HUES64 (cell line): Measurements from ENCODE around the gene PTPRF.

ENCODE experiments used
- H3K27ac ChIP-seq: 2 replicates; pipeline ENCODE4 v1.7.0; 2013; ENCODE audit warnings: low read depth, low read length, inconsistent platforms
- H3K27me3 ChIP-seq: 2 replicates; pipeline ENCODE4 v1.6.1; 2013; ENCODE audit warnings: mild to moderate bottlenecking, low read length; ENCODE audit not compliant: insufficient read depth
- H3K36me3 ChIP-seq: 2 replicates; pipeline ENCODE4 v1.6.1; 2013; ENCODE audit warnings: mild to moderate bottlenecking, low read length; ENCODE audit not compliant: insufficient read depth
- H3K4me1 ChIP-seq: 2 replicates; pipeline ENCODE4 v1.6.1; 2013; ENCODE audit warnings: mild to moderate bottlenecking, low read length, moderate library complexity; ENCODE audit not compliant: insufficient read depth
- H3K4me3 ChIP-seq: 2 replicates; pipeline ENCODE4 v1.5.1; 2013; ENCODE audit warnings: mild to moderate bottlenecking, low read length, moderate library complexity
- H3K9ac ChIP-seq: 2 replicates; pipeline ENCODE4 v1.6.1; 2013; ENCODE audit warnings: mild to moderate bottlenecking, low read depth, low read length
- H3K9me3 ChIP-seq: 2 replicates; pipeline ENCODE4 v1.6.1; 2013; ENCODE audit warnings: low read depth, low read length; ENCODE audit not compliant: insufficient read depth
- WGBS: fragments of 150-250, 120-280 bp; methylation state at CpG from one replicate; pipeline ENCODE4 v1.1.7; 2013; ENCODE audit warnings: missing lambda C conversion rate; 5-methylcytosine and 5-hydroxymethylcytosine counted together

The PTPRF gene

DNA sequence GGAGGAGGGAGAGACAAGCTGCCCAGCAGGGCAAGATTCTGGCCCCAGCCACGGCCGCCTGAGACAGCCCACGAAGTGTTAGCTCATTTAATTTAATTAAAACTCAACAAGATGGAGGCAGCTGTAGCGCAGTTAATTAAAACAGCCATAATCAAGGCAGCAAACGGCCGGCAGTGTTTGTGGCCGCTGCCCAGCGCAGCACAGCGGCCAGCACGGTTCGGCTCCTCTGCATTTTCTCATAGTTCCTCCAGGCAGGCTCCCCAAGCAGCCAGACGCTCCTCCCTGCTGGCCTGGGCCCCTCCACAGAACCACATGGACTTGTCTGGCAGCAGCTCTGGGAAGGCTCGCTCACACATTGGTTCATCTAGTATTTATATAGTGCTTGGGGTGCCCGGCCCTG lies 40.0 kb downstream of the PTPRF start:
- Histone ChIP-seq H3K9ac (no peak overlapping the region), H3K4me3 (no peak overlapping the region), H3K36me3 (peaks cover 51% of the 10 kb centered on the region), H3K27me3 (no peaks in the 10 kb centered on the region), H3K4me1 (no peaks in the 10 kb centered on the region), H3K9me3 (no peaks in the 10 kb centered on the region), H3K27ac (no peak overlapping the region)
- WGBS, result 93% methylated on average over 14 of the region's 14 CpGs

DNA sequence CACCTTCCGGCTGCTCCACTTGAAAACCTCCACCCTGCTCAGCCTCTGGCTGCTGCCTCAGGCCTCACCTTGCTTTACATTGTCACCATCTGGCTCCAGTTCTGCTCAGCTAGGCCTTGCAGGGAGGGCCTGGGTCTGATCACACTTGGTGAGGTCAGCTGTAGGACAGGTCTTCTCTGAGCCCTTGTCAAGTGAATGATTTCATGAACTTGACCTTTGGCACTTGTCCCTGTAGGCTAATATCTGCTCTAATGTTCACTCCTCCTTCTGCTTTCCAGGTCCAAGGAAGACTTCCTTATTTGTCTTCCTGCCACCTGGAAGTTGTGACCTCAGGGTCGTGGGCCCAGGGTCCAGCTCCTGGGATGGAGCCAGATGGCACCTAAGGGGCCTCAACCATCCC lies 41.4 kb downstream of the PTPRF start:
- H3K9ac ChIP-seq, result no peak overlapping the region
- H3K27ac ChIP-seq, result no peak overlapping the region
- no peak overlapping the region for H3K4me3 ChIP-seq
- 93% methylated on average over 2 of the region's 2 CpGs for WGBS
- peaks cover 62% of the 10 kb centered on the region for H3K36me3 ChIP-seq
- H3K4me1 ChIP-seq, result no peaks in the 10 kb centered on the region
- H3K27me3 ChIP-seq, result no peaks in the 10 kb centered on the region
- H3K9me3 ChIP-seq, result no peaks in the 10 kb centered on the region

DNA sequence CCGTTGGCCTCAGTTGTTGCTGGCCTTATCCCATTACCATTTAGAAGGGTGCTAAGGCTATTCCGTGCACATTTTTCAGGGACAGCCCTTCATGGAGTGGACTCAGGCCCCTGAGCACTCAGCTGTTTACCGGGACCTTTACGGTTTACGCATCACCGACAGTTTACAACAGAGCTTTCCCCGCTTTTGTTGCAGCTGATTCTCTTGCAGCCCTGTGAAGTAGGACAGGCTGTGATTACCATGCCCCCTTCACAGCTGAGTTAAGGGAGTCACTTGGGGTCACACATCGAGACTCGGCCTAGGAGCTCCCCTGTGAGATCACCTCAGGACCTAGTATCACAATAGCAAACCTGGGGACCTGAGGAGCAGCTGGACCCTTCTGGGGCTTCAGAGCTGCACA lies 41.9 kb downstream of the PTPRF start:
- Histone ChIP-seq H3K9me3 (no peaks in the 10 kb centered on the region), H3K9ac (no peak overlapping the region), H3K4me3 (no peak overlapping the region), H3K27ac (no peak overlapping the region), H3K36me3 (peaks cover 62% of the 10 kb centered on the region), H3K4me1 (no peaks in the 10 kb centered on the region), H3K27me3 (no peaks in the 10 kb centered on the region)
- 96% methylated on average over 9 of the region's 9 CpGs for WGBS

- Histone ChIP-seq H3K4me1 (no peaks in the 10 kb centered on the region), H3K27me3 (no peaks in the 10 kb centered on the region), H3K27ac (no peak overlapping the region), H3K36me3 (peaks cover 62% of the 10 kb centered on the region), H3K9me3 (no peaks in the 10 kb centered on the region), H3K4me3 (no peak overlapping the region), H3K9ac (no peak overlapping the region)
- 89% methylated on average over 11 of the region's 11 CpGs for WGBS
Observed at GRCh38 chr1:43573066-43573800, 42.5 kb downstream of the PTPRF start.

DNA sequence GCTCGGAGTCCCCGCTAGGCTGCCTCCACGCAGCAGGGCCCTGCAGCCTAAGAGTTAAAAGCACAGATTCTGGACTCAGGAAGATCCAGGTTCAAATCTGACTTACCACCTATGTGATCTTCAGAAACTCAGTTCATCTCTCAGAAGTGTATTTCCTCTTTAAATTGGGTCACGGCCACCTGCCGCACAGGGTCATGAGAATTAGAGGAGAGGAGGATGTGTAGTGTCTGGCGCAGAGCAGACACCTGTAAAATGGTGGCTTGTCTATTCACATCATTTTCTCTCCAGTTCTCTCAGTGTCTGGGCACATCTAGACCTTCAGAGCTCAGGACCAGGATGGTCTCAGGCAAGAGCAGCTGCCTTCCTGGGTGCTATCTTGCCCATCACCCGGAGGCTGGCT lies 45.8 kb downstream of the PTPRF start:
- 96% methylated on average over 7 of the region's 7 CpGs for WGBS
- Histone ChIP-seq H3K27ac (no peak overlapping the region), H3K27me3 (no peaks in the 10 kb centered on the region), H3K9me3 (no peaks in the 10 kb centered on the region), H3K9ac (no peak overlapping the region), H3K4me3 (no peak overlapping the region), H3K4me1 (no peaks in the 10 kb centered on the region), H3K36me3 (peaks cover 66% of the 10 kb centered on the region)

- Histone ChIP-seq H3K4me1 (no peaks in the 10 kb centered on the region), H3K9ac (no peak overlapping the region), H3K9me3 (no peaks in the 10 kb centered on the region), H3K27ac (no peak overlapping the region), H3K27me3 (no peaks in the 10 kb centered on the region), H3K4me3 (no peak overlapping the region), H3K36me3 (peaks cover 55% of the 10 kb centered on the region)
- 80% methylated on average over 18 of the region's 18 CpGs for WGBS
Observed at GRCh38 chr1:43577655-43578542, 47.2 kb downstream of the PTPRF start.

GRCh38 chr1:43580039-43580438 lies 49.4 kb downstream of the PTPRF start:
- no peak overlapping the region for H3K9ac ChIP-seq
- no peaks in the 10 kb centered on the region for H3K4me1 ChIP-seq
- H3K27me3 ChIP-seq, result no peaks in the 10 kb centered on the region
- H3K27ac ChIP-seq, result no peak overlapping the region
- H3K36me3 ChIP-seq, result peaks cover 56% of the 10 kb centered on the region
- 94% methylated on average over 9 of the region's 9 CpGs for WGBS
- no peaks in the 10 kb centered on the region for H3K9me3 ChIP-seq
- H3K4me3 ChIP-seq, result no peak overlapping the region

DNA sequence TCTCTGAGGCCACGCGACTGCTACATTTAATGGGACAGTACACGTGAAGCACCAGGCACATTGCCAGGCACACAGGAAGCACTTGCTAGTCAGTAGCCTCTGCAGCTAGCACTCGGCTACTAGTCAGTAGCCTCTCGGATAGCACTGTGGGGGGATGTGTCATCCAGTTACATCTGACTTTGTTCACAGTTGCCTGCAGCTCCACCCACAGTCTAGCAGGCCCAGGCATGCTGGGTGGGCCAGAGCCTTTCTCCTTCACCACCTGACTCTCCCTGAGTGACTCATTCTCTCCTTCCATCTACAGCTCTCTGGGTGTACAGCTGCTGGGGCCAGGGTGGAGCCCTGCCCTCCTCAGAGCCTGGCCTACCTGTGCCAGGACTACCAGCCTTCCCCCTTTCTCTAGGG lies 51.5 kb downstream of the PTPRF start:
- Histone ChIP-seq H3K9me3 (no peaks in the 10 kb centered on the region), H3K4me3 (no peak overlapping the region), H3K4me1 (no peaks in the 10 kb centered on the region), H3K27ac (no peak overlapping the region), H3K36me3 (peaks cover 54% of the 10 kb centered on the region), H3K27me3 (no peaks in the 10 kb centered on the region), H3K9ac (0 out of 2 replicates have a peak overlapping the region, but pooled peaks have one; percentile 14)
- WGBS, result 83% methylated on average over 5 of the region's 5 CpGs

DNA sequence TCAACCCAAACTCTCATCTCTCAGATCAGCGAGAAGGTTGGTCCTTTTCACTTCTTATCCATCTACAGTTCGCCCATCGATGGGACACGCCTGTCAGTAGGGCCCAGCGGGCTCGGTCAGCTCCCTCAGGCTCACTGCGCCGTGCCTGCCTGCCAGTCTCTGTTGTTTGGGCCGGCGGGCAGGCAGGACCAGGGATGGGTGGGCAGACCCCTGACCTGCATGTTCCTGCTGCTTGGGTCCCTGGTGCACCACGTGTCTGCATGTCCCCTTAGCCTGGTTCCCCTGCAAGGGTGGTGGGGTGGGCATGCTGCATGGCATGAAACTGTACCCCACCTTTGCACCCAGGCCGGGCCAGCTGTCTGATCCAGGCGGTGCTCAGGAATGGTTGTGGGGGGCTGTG lies 52.4 kb downstream of the PTPRF start:
- H3K9me3 ChIP-seq, result no peaks in the 10 kb centered on the region
- H3K9ac ChIP-seq, result no peak overlapping the region
- H3K4me3 ChIP-seq, result no peak overlapping the region
- no peak overlapping the region for H3K27ac ChIP-seq
- no peaks in the 10 kb centered on the region for H3K4me1 ChIP-seq
- WGBS, result 96% methylated on average over 13 of the region's 13 CpGs
- no peaks in the 10 kb centered on the region for H3K27me3 ChIP-seq
- H3K36me3 ChIP-seq, result peaks cover 54% of the 10 kb centered on the region

- Histone ChIP-seq H3K36me3 (peaks cover 50% of the 10 kb centered on the region), H3K9ac (no peak overlapping the region), H3K9me3 (no peaks in the 10 kb centered on the region), H3K4me3 (no peak overlapping the region), H3K4me1 (no peaks in the 10 kb centered on the region), H3K27ac (no peak overlapping the region), H3K27me3 (no peaks in the 10 kb centered on the region)
- WGBS, result 82% methylated on average over 8 of the region's 8 CpGs
Observed at GRCh38 chr1:43584204-43584603, 53.5 kb downstream of the PTPRF start.

GRCh38 chr1:43585557-43585956 lies 54.9 kb downstream of the PTPRF start:
- no peak overlapping the region for H3K4me3 ChIP-seq
- no peaks in the 10 kb centered on the region for H3K27me3 ChIP-seq
- H3K9ac ChIP-seq, result no peak overlapping the region
- no peaks in the 10 kb centered on the region for H3K4me1 ChIP-seq
- no peak overlapping the region for H3K27ac ChIP-seq
- 94% methylated on average over 10 of the region's 10 CpGs for WGBS
- peaks cover 51% of the 10 kb centered on the region for H3K36me3 ChIP-seq
- H3K9me3 ChIP-seq, result no peaks in the 10 kb centered on the region
